NT2/D1 (cell line): ENCODE results near the gene NCBP2.

Experiments
- DNase-seq: peaks from one replicate; pipeline ENCODE4 v3.0.0-alpha.2; 2011; ENCODE audit warnings: low read depth, low spot score
- H3K27me3 ChIP-seq: 2 replicates; pipeline ENCODE4 v1.6.0; 2011; ENCODE audit warnings: mild to moderate bottlenecking; ENCODE audit not compliant: insufficient read length, insufficient read depth
- H3K36me3 ChIP-seq: 2 replicates; pipeline ENCODE4 v1.6.1; 2011; ENCODE audit warnings: mild to moderate bottlenecking, low read length, mixed read lengths; ENCODE audit not compliant: insufficient read depth, insufficient read length
- H3K4me1 ChIP-seq: 2 replicates; pipeline ENCODE4 v1.5.1; 2011; ENCODE audit not compliant: insufficient read depth, insufficient read length
- H3K4me3 ChIP-seq: 2 replicates; pipeline ENCODE4 v1.5.1; 2011; ENCODE audit warnings: low read depth; ENCODE audit not compliant: insufficient read length
- H3K9ac ChIP-seq: 2 replicates; pipeline ENCODE4 v1.6.0; 2011; ENCODE audit warnings: low read depth; ENCODE audit not compliant: insufficient read length
- H3K9me3 ChIP-seq: 2 replicates; pipeline ENCODE4 v1.5.1; 2011; ENCODE audit warnings: mild to moderate bottlenecking, low read length; ENCODE audit not compliant: insufficient read depth
- SUZ12 ChIP-seq: IDR thresholded peaks from 2 replicates; pipeline ENCODE4 v1.6.1; 2011; ENCODE audit not compliant: insufficient read length, insufficient read depth; ENCODE audit errors: extremely low read depth
- YY1 ChIP-seq: IDR thresholded peaks from 2 replicates; pipeline ENCODE4 v1.6.1; 2011; ENCODE audit not compliant: insufficient read length, insufficient read depth
- ZNF274 ChIP-seq: IDR thresholded peaks from 2 replicates; pipeline ENCODE4 v1.6.1; 2011; ENCODE audit warnings: mild to moderate bottlenecking, low read depth, low read length

NCBP2 gene

DNA sequence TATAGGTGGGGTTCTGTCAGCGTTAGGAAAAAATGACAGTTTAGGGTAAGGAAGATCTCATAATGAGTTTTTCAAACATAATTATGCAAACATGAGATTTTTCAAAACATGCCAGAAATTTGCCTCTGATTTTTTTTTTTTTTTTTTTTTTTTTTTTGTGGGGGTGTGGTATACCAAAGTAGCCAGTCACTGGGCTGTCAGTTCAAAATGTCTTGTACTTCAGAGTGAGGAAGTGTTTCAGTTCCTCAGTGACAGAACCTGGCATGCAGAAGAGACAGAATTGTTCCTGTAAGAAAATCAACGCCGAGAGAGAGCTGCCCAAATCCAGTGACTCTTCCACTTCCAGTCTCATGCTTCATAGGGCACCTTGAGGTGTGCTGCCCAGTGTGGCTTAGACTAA lies 9.7 kb downstream of the NCBP2 start:
- DNase-seq: no peak
- peaks cover 85% of the 10 kb centered on the region for H3K36me3 ChIP-seq

GRCh38 chr3:196931828-196932587 lies 10.3 kb downstream of the NCBP2 start:
- Histone ChIP-seq H3K4me3 (no peak overlapping the region), H3K36me3 (peaks cover 82% of the 10 kb centered on the region), H3K9me3 (no peaks in the 10 kb centered on the region), H3K9ac (no peak overlapping the region), H3K27me3 (no peaks in the 10 kb centered on the region), H3K4me1 (no peaks in the 10 kb centered on the region)
- DNase-seq: no peak
- no peak for TF ChIP-seq SUZ12
- TF ChIP-seq YY1: no peak
- TF ChIP-seq ZNF274: no peak

More for the DNA sequence above, 9.7 kb downstream of the NCBP2 start:
- Histone ChIP-seq H3K9ac (no peak overlapping the region), H3K9me3 (no peaks in the 10 kb centered on the region), H3K27me3 (no peaks in the 10 kb centered on the region), H3K4me3 (no peak overlapping the region), H3K4me1 (no peaks in the 10 kb centered on the region)
- TF ChIP-seq ZNF274: no peak
- no peak for TF ChIP-seq SUZ12
- TF ChIP-seq YY1: no peak

- Histone ChIP-seq H3K27me3 (no peaks in the 10 kb centered on the region), H3K9me3 (no peaks in the 10 kb centered on the region), H3K9ac (no peak overlapping the region), H3K36me3 (peaks cover 76% of the 10 kb centered on the region), H3K4me1 (no peaks in the 10 kb centered on the region), H3K4me3 (no peak overlapping the region)
- TF ChIP-seq YY1 (no peak), SUZ12 (no peak), ZNF274 (no peak)
- no peak for DNase-seq
Measured at GRCh38 chr3:196931157-196931556, 11.2 kb downstream of the NCBP2 start.

GRCh38 chr3:196927571-196928453 lies 14.5 kb downstream of the NCBP2 start:
- TF ChIP-seq SUZ12: no peak
- TF ChIP-seq ZNF274: no peak
- TF ChIP-seq YY1: no peak
- Histone ChIP-seq H3K9ac (no peak overlapping the region), H3K9me3 (no peaks in the 10 kb centered on the region), H3K4me3 (no peak overlapping the region), H3K36me3 (peaks cover 70% of the 10 kb centered on the region), H3K27me3 (no peaks in the 10 kb centered on the region), H3K4me1 (no peaks in the 10 kb centered on the region)
- DNase-seq: no peak

- no peaks in the 10 kb centered on the region for H3K9me3 ChIP-seq
- DNase-seq: no peak
- no peak overlapping the region for H3K4me3 ChIP-seq
- no peak overlapping the region for H3K9ac ChIP-seq
- peaks cover 52% of the 10 kb centered on the region for H3K36me3 ChIP-seq
- H3K27me3 ChIP-seq: no peaks in the 10 kb centered on the region
- no peaks in the 10 kb centered on the region for H3K4me1 ChIP-seq
- TF ChIP-seq SUZ12: no peak
- TF ChIP-seq ZNF274: no peak
- no peak for TF ChIP-seq YY1
Measured at GRCh38 chr3:196920733-196921132, 21.6 kb downstream of the NCBP2 start.

DNA sequence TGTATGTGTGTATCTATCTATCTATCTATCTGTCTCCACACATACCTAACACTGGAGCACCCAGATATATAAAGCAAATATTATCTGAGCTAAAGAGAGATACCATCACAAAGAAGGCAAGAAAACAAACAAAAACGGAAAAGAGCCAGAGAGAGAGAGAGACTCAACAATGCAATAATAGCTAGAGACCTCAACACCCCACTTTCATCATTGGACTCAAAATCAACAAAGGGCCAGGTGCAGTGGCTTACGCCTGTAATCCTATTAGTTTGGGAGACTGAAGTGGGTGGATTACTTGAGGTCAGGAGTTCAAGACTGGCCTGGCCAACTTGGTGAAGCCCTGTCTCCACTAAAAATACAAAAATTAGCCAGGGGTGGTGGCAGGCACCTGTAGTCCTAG lies 23.4 kb downstream of the NCBP2 start:
- H3K9ac ChIP-seq: no peak overlapping the region
- H3K36me3 ChIP-seq: peaks cover 56% of the 10 kb centered on the region
- no peak overlapping the region for H3K4me3 ChIP-seq
- DNase-seq: no peak
- H3K4me1 ChIP-seq: no peaks in the 10 kb centered on the region
- H3K27me3 ChIP-seq: no peaks in the 10 kb centered on the region
- no peak for TF ChIP-seq ZNF274
- TF ChIP-seq YY1: no peak
- TF ChIP-seq SUZ12: no peak
- no peaks in the 10 kb centered on the region for H3K9me3 ChIP-seq

DNA sequence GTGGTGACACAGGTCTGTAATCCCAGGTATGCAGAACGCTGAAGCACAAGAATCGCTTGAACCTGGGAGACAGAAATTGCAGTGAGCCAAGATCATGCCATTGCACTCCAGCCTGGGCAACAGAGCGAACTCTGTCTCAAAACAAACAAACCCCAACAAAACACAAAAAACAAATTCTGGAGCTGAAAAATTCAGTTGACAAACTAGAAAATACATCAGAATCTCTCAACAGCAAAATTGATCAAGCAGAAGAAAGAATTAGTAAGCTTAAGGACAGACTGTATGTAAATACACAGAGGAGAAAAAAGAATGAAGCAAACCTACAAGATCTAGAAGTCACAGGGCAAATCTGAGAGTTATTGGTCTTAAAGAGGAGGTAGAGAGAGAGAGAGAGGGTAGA lies 25.3 kb downstream of the NCBP2 start:
- TF ChIP-seq SUZ12 (no peak), ZNF274 (no peak), YY1 (no peak)

More for the DNA sequence above, 25.3 kb downstream of the NCBP2 start:
- DNase-seq: no peak
- Histone ChIP-seq H3K36me3 (peaks cover 43% of the 10 kb centered on the region), H3K9ac (no peak overlapping the region), H3K4me1 (no peaks in the 10 kb centered on the region), H3K9me3 (no peaks in the 10 kb centered on the region), H3K27me3 (no peaks in the 10 kb centered on the region), H3K4me3 (no peak overlapping the region)
